Measurements from ENCODE around the gene RAB33A. TPM values are rescaled to one million over a fixed set of nuclear protein-coding genes. Genes with fewer than 3 reads are reported as not detected.

The RAB33A gene
- total and polyA plus RNA-seq, 2 donors (not counting 3 experiments of a cell fraction or from before 2014, with no cell fraction given), result 0.91 to 1.6 TPM

DNA sequence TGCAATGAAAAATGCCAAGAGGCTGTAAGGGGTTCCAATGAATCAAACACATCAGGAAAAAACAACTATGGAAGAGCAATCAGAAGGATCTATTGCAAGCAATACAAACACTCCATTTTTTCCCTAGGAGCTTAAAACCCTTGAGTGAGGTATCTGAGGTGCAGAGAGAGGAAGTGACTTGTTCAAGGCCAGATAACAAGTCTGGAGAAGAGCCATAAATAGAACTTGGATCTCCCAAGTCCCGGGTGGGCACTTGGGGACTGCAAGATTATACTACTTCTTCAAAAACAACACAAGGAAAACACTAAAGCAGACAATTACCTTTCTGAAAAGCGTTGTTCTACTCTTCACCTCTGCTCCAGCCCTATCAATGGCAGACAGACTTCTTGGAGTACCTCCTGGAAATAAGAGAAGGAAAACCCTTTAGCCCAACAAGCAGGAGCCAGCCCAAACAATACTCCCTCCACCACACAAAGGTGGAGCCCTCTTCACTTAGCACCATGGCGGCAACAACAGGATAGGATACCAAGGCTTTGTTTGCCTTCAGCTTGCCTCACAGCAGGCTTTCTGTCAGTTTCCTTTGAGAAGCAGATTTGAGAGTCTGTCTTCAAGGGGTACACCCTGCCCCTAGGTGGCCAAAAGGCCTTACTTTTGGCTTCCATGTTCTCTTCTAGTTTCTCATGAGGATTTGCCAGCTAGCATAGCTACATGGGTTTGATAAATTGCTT, 32.1 kb upstream of the RAB33A start:
- no TSS peak for BruUV-seq (replicated peaks)
- Histone ChIP-seq H3K36me3 (ENCODE audit: control insufficient read depth in 2 of 2, extremely low read depth in 1 of 2, insufficient read depth in 2 of 2, low read length in 2 of 2) (peaks cover 0 to 6% of the 10 kb centered on the region in 2 experiments), H3K27me3 (ENCODE audit: control insufficient read depth in 2 of 2, insufficient read depth in 2 of 2, low read length in 2 of 2) (no peaks in the 10 kb centered on the region), H3K9me1 (replicated peaks; ENCODE audit: control insufficient read depth, extremely low read depth, insufficient read depth, low read length) (no peaks in the 10 kb centered on the region), H3K79me2 (ENCODE audit: control insufficient read depth, insufficient read depth, low read length) (no peaks in the 10 kb centered on the region), H4K20me1 (replicated peaks; ENCODE audit: control insufficient read depth, extremely low read depth, insufficient read depth, low read length) (no peaks in the 10 kb centered on the region), H3K4me1 (ENCODE audit: control insufficient read depth, extremely low read depth, insufficient read depth, low read length) (peaks cover 4% of the 10 kb centered on the region), H3K27ac (ENCODE audit: insufficient read depth, low read depth, low read length) (no peak overlapping the region), H3K9ac (replicated peaks; ENCODE audit: extremely low read depth, insufficient read depth, low read length) (no peak overlapping the region), H2AFZ (ENCODE audit: low read depth, low read length) (no peak overlapping the region), H3K4me2 (ENCODE audit: insufficient read depth, low read length) (no peak overlapping the region), H3K4me3 (replicated peaks in 1 of 3; ENCODE audit: insufficient read depth in 1 of 3, low read depth in 1 of 3, low read length in 3 of 3) (no peak overlapping the region), H3K9me3 (replicated peaks; ENCODE audit: control insufficient read depth, insufficient read depth, low read length) (no peaks in the 10 kb centered on the region)
- TF ChIP-seq, protein P1, sequence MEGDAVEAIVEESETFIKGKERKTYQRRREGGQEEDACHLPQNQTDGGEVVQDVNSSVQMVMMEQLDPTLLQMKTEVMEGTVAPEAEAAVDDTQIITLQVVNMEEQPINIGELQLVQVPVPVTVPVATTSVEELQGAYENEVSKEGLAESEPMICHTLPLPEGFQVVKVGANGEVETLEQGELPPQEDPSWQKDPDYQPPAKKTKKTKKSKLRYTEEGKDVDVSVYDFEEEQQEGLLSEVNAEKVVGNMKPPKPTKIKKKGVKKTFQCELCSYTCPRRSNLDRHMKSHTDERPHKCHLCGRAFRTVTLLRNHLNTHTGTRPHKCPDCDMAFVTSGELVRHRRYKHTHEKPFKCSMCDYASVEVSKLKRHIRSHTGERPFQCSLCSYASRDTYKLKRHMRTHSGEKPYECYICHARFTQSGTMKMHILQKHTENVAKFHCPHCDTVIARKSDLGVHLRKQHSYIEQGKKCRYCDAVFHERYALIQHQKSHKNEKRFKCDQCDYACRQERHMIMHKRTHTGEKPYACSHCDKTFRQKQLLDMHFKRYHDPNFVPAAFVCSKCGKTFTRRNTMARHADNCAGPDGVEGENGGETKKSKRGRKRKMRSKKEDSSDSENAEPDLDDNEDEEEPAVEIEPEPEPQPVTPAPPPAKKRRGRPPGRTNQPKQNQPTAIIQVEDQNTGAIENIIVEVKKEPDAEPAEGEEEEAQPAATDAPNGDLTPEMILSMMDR (IDR thresholded peaks at IDR 0.05; ENCODE audit: extremely low read depth in 1 of 2, insufficient read depth in 1 of 2, low read depth in 1 of 2, low read length in 2 of 2), result no peak
- TF ChIP-seq GATA2 (IDR thresholded peaks at IDR 0.05; ENCODE audit: insufficient read depth, insufficient read length, low read depth, low read length) (peak; percentile 16), POLR2AphosphoS5 (IDR thresholded peaks at IDR 0.05; ENCODE audit: insufficient read depth, low read depth, low read length) (no peak)
- CTCF ChIA-PET, result interaction anchor here (1.4 to 2.0 kb wide), 2 partner anchors 34 to 60 kb away, joined by 3 to 7 read pairs; no protein-coding TSS in a partner anchor
- intact Hi-C loops (cut with micrococcal nuclease), result loop anchor here (5.0 kb wide), 1 partner anchor 53 kb away; no protein-coding TSS in a partner anchor
- dilution Hi-C loops (cut with MboI; ENCODE audit: extremely low pct_ligation_motif_present, low sequenced_read_pairs), result no loop called here
- FAIRE-seq, result peak; percentile 60
- DNase-seq (ENCODE audit: low read depth, low spot score), result peak; percentile 29
- POLR2A ChIA-PET, result no interaction called here

DNA sequence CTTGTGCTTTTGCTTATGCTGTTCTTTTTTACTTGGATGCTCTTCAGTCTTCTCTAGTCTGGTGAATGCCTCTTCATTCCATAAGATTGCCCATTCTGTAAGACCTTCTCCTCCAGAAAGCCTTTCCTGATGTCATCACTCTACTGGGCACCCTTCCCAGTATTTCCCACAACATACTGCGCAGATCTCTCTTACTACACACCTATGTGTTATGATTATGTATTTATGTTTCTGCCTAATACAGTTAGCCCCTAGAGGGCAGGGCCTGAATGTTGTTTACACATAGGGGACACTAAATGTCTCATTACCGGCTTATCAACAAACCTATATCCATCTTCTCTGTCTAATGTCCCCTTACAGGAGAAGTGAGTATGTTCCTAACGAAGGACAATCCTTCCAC, 27.3 kb upstream of the RAB33A start:
- H3K79me2 ChIP-seq (ENCODE audit: control insufficient read depth, insufficient read depth, low read length), result no peaks in the 10 kb centered on the region
- no peaks in the 10 kb centered on the region for H3K9me3 ChIP-seq (replicated peaks; ENCODE audit: control insufficient read depth, insufficient read depth, low read length)
- no peaks in the 10 kb centered on the region for H3K27me3 ChIP-seq (ENCODE audit: control insufficient read depth in 2 of 2, insufficient read depth in 2 of 2, low read length in 2 of 2)
- H4K20me1 ChIP-seq (replicated peaks; ENCODE audit: control insufficient read depth, extremely low read depth, insufficient read depth, low read length), result no peaks in the 10 kb centered on the region
- no peak overlapping the region for H3K4me3 ChIP-seq (replicated peaks in 1 of 3; ENCODE audit: insufficient read depth in 1 of 3, low read depth in 1 of 3, low read length in 3 of 3)
- FAIRE-seq (peak; percentile 62), DNase-seq (ENCODE audit: low read depth, low spot score) (peak; percentile 4)
- H3K27ac ChIP-seq (ENCODE audit: insufficient read depth, low read depth, low read length), result no peak overlapping the region
- ChIA-PET CTCF (interaction anchor here (1.7 kb wide), 1 partner anchor 42 kb away, joined by 4 read pairs; no protein-coding TSS in a partner anchor), POLR2A (no interaction called here)
- TF ChIP-seq GATA2 (IDR thresholded peaks at IDR 0.05; ENCODE audit: insufficient read depth, insufficient read length, low read depth, low read length), result no peak
- no peak for TF ChIP-seq FOS (IDR thresholded peaks at IDR 0.05; ENCODE audit: borderline replicate concordance, insufficient read depth, low read length)
- TF ChIP-seq MAX (IDR thresholded peaks at IDR 0.05; ENCODE audit: insufficient read depth, insufficient read length), result no peak
- no peak for TF ChIP-seq JUN (IDR thresholded peaks at IDR 0.05; ENCODE audit: borderline replicate concordance, insufficient read depth, insufficient read length, low read depth)
- TF ChIP-seq EZH2 (IDR thresholded peaks at IDR 0.05; ENCODE audit: borderline replicate concordance, low read depth, low read length, severe bottlenecking), result no peak
- no peak for TF ChIP-seq MYC (IDR thresholded peaks at IDR 0.05; ENCODE audit: low read depth, low read length)
- TF ChIP-seq, protein P1 (IDR thresholded peaks at IDR 0.05; ENCODE audit: extremely low read depth in 1 of 2, insufficient read depth in 1 of 2, low read depth in 1 of 2, low read length in 2 of 2), result no peak
- TF ChIP-seq POLR2A (IDR thresholded peaks at IDR 0.05; ENCODE audit: low read depth, low read length), result no peak
- H2AFZ ChIP-seq (ENCODE audit: low read depth, low read length), result no peak overlapping the region
- no peaks in the 10 kb centered on the region for H3K9me1 ChIP-seq (replicated peaks; ENCODE audit: control insufficient read depth, extremely low read depth, insufficient read depth, low read length)
- H3K36me3 ChIP-seq (ENCODE audit: control insufficient read depth in 2 of 2, extremely low read depth in 1 of 2, insufficient read depth in 2 of 2, low read length in 2 of 2), result peaks cover 0 to 3% of the 10 kb centered on the region in 2 experiments
- intact Hi-C loops (cut with micrococcal nuclease) (no loop called here), dilution Hi-C loops (cut with MboI; ENCODE audit: extremely low pct_ligation_motif_present, low sequenced_read_pairs) (no loop called here)
- H3K4me1 ChIP-seq (ENCODE audit: control insufficient read depth, extremely low read depth, insufficient read depth, low read length), result peaks cover 1% of the 10 kb centered on the region
- no peak overlapping the region for H3K9ac ChIP-seq (replicated peaks; ENCODE audit: extremely low read depth, insufficient read depth, low read length)
- no peak overlapping the region for H3K4me2 ChIP-seq (ENCODE audit: insufficient read depth, low read length)
- BruUV-seq (replicated peaks), result no TSS peak
